A549 treated with GW870086 at 1 μM for 4 hours (cell line): ENCODE measurements around the gene TAF11. TPM values are rescaled to one million over a fixed set of nuclear protein-coding genes. Genes with fewer than 3 reads are reported as not detected.

Experiments
- total RNA-seq: library from RNA; stranded (reverse); fragments of 200-300 nt; extraction: Qiagen RNA extraction; gene quantifications from 5 replicates; pipeline ENCODE4 v1.2.3, GENCODE V29; 2022; ENCODE audit warnings: low read depth

Gene TAF11, protein sequence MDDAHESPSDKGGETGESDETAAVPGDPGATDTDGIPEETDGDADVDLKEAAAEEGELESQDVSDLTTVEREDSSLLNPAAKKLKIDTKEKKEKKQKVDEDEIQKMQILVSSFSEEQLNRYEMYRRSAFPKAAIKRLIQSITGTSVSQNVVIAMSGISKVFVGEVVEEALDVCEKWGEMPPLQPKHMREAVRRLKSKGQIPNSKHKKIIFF
- 19.2 to 20.9 TPM (median 19.8 TPM) in 5 replicates for total RNA-seq

DNA sequence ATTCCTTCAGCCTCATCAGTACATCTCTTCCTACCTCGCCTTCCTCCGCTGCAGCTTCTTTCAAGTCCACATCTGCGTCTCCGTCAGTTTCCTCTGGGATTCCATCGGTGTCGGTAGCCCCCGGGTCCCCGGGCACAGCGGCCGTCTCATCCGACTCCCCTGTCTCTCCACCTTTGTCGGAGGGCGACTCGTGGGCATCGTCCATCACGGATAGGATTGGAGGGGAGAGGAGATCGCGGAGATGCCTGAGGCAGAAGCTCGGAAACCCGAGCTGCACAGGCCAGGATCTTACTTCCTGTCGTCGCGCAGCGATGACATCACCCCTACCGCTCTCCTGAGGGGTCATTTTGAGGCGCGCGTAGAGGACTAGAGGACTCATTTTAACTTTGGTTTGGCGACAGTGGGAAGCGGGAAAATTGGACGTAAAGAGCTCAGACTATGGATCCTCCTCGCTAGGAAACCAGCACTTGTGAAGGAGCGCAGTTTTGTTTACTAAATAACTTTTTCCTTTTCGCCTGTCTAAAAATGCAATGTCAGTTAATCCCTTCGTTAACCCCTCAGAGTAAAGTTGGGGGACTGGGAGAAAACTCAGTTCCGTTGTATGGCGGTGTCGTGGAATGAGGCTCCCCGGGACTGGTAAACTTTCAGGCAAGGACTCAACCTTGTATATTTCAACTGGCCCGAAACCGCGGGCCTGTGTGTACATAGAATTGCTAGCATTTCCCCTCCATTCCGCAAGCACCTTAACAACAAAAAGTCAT is at the start of gene TAF11:
TAF11 (minus strand) TSS at position 290 of the 761 bp plus-strand sequence; CDS start at position 205, 85 bp downstream.

DNA sequence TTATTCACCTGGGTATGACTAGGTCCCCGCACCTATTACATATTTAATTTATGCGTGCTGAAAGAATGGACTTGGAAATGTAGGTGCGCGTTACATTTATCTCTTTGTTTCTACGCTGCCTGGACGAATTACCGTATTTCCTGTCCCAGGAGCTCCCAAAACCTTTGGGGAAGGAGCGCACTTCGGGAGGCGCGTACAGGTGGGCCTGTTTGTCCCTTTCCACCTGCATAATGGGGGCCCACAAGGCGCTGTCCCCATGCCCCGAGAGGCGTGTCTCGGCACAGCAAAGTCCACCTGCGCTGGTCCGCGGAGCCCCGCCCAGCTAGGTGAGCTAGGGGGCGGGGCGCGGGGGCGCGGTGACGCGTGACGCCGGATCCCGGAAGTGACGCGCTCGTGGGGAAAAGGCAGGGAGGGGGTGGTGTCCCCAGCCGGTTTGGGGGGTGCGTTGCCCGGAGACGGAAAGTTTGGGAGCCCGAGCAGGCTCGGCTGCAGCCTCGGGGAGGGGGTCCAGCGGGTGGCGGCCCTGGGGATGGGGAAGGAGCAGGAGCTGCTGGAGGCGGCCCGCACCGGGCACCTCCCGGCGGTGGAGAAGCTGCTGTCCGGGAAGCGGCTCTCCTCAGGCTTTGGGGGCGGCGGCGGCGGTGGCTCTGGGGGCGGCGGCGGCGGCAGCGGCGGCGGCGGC is 1.2 kb upstream of the TAF11 start, which contains the start of gene ANKS1A:
ANKS1A (plus strand) TSS at position 382 of the 682 bp plus-strand sequence; CDS start at position 530, 148 bp downstream.

Other genes with a start within 250 kb of the TAF11 start
- 33.1 to 35.7 TPM (median 34.6 TPM) in 5 replicates for gene ILRUN, start 191.3 kb downstream of the TAF11 start, total RNA-seq
- gene SNRPC, start 130.5 kb downstream of the TAF11 start, total RNA-seq, result 198 to 240 TPM (median 202 TPM) in 5 replicates
- 4.1 to 5.9 TPM (median 5.7 TPM) in 5 replicates for gene BLTP3A, start 96.0 kb downstream of the TAF11 start, total RNA-seq
- gene ANKS1A, start 1.2 kb upstream of the TAF11 start, total RNA-seq, result 5.3 to 7.7 TPM (median 6.8 TPM) in 5 replicates